ENCODE data around the gene CYB561D2.
"Not testable (repeated sequence)": the region's sequence is repeated elsewhere in the genome, so short reads cannot be mapped to it uniquely, and the experiment has no call there.

CYB561D2 gene, protein sequence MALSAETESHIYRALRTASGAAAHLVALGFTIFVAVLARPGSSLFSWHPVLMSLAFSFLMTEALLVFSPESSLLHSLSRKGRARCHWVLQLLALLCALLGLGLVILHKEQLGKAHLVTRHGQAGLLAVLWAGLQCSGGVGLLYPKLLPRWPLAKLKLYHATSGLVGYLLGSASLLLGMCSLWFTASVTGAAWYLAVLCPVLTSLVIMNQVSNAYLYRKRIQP

GRCh38 chr3:50350527-50351322 lies at the start of gene CYB561D2, which contains the start of gene NPRL2:
Gene CYB561D2 (plus strand): TSS chr3:50350862. CDS start chr3:50351434, 572 bp downstream.
Gene NPRL2 (minus strand): TSS chr3:50350775. CDS start chr3:50350652, 123 bp downstream.
- DNase-seq: peak; percentile 96
- in situ Hi-C loops (cut with MboI; ENCODE audit: low pct_unique_long_range_greater_than_20kb, low sequenced_read_pairs): no loop called here

DNA sequence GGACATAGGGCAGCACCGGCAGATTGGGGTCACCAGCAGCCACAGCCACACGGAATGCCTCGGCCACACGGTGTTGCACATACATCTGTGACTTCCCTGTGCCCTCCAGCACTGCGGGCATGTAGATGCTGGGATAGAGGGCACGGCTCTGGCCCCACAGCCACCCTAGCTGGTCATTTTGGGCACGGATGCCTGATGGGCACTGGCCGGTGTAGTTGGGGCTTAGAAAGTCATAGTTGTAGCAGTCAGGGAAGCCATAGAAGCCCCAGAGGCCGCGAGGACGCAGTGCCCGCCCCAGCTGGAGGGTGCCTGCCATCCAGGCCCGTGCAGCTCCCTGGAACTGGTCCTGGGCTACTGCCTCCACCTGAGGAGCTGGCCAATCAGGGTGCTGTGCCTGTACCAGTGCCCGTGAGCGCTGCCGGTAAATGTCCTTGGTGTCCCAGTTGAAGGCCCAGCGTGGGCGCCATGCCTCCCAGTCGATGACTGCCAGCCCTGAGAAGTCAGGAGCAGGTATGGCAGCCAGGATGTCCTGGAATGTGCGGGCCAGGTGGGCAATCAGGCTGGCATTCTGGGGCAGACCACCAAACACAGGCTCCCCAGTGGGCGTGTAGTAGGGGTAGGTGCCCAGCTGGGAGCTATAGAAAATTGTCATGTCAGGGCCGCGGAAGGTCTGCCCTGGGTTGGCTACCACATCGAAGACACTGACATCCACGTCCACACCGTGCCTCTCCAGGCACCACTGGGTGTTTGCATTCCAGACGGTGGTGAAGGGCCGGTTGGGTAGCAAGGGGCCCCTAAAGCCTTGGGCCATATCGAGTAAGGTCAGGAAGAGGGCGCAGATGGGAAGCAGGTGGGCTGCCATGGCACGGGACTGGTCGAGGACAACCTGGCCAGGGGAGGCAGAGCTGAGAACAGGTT lies 48.3 kb upstream of the CYB561D2 start:
- no peak for DNase-seq
- in situ Hi-C loops (cut with MboI; ENCODE audit: low pct_unique_long_range_greater_than_20kb, low sequenced_read_pairs): no loop called here

DNA sequence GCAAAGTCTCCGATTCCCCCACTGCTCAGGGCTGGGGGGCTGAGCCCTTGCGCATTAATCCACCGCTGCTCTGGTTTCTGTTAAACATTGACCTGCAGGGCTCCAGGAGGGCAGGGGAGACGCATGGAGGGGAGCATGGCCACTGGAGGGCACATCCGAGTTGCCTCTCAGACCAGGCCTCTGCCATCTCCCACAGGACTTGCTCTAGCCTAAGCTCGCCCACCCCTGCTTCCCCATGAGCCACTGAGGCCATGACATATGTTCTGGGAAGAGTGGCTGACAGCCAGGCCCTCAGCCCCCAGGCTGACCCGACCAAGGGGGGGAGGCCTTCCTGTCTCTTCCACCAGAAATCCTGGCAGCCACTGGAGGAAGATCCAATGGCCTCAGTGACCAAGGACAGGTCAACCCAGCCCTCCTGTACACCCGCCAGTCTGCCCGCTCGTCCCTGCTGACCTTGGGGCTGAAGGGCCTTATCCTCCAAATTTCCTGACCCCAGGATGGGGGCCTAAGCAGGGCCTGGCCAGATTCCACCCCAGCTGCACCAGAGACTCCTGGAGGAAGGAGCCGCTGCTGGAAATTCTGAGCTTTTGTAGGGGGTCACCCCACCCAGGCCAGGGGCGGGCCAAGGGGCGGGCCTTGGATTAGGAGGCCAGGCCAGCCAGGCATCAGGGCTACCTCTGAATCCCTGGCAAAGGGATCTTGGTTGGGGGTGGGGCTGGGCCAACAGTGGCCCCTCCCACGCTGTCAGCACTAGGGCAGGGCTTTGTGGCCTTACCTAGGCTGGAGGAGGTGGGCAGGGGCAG lies 47.4 kb upstream of the CYB561D2 start, which contains the start of gene HYAL1:
HYAL1 (minus strand) TSS at position 562 of the 803 bp plus-strand sequence. CDS start 618 bp downstream, outside the sequence.
- DNase-seq: no peak
- in situ Hi-C loops (cut with MboI; ENCODE audit: low pct_unique_long_range_greater_than_20kb, low sequenced_read_pairs): no loop called here

- no peak for DNase-seq
- in situ Hi-C loops (cut with MboI; ENCODE audit: low pct_unique_long_range_greater_than_20kb, low sequenced_read_pairs): no loop called here
Measured at GRCh38 chr3:50304601-50305000, 46.1 kb upstream of the CYB561D2 start.

DNA sequence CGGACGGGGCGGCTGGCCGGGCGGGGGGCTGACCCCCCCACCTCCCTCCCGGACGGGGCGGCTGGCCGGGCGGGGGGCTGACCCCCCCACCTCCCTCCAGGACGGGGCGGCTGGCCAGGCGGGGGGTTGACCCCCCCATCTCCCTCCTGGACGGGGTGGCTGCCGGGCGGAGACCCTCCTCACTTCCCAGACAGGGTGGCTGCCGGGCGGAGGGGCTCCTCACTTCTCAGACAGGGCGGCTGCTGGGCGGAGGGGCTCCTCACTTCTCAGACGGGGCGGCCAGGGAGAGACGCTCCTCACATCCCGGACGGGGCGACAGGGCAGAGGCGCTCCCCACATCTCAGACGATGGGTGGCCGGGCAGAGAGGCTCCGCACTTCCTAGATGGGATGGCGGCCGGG lies 38.6 kb upstream of the CYB561D2 start:
- DNase-seq; in situ Hi-C loops (cut with MboI; ENCODE audit: low pct_unique_long_range_greater_than_20kb, low sequenced_read_pairs): not testable (repeated sequence)

DNA sequence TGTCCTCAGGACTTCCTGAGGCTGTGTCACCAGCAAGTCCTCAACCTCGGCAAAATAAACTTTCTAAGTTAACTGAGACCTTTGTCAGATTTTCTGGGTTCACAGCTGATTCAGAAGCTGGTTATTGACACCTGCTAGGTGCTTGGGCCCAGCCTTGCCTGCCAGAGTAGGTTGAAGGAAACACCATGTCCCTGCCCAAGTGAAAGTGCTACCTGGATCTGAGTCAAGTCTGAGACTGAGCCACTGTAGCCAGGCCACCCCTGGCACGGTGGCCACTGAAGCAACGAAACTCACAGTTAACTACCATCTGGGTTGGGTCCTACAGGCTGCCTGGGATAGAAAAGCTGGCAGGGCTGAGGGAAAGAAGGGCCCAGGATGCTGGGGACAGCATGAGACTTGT lies 36.3 kb upstream of the CYB561D2 start:
- in situ Hi-C loops (cut with MboI; ENCODE audit: low pct_unique_long_range_greater_than_20kb, low sequenced_read_pairs): no loop called here
- DNase-seq: no peak

GRCh38 chr3:50314816-50315215 lies 35.8 kb upstream of the CYB561D2 start:
- in situ Hi-C loops (cut with MboI; ENCODE audit: low pct_unique_long_range_greater_than_20kb, low sequenced_read_pairs): no loop called here
- DNase-seq: no peak

DNA sequence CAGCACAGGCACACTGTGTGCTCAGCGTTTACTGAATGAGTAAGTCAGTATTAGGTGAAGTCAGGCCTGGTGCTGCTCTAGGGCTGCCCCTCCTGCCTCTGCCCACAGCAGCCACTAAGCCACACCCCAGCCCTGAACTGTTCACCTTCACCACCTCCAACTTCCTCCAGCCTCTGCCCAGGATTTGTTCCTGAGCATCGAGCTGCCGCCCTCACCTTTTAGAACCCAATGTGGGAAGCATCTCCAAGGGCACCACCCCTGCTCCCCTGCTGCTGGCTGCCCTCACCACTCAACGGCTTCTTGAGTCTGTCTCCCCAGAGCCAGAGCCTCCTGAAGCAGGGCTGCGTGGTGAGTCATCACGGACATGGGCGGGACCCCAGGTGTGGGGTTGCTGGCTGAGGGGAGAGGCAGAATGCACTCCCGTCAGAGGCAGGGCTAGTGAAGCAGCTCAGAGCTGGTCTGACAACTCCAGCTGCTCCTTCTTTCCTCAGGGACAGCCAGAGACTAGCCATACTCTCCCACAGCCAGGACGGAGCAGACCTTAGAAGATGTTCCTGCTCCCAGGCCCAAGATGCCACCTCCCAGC lies 33.9 kb upstream of the CYB561D2 start:
- DNase-seq: no peak
- in situ Hi-C loops (cut with MboI; ENCODE audit: low pct_unique_long_range_greater_than_20kb, low sequenced_read_pairs): no loop called here

GRCh38 chr3:50317300-50317699 lies 33.4 kb upstream of the CYB561D2 start:
- no peak for DNase-seq
- in situ Hi-C loops (cut with MboI; ENCODE audit: low pct_unique_long_range_greater_than_20kb, low sequenced_read_pairs): no loop called here

DNA sequence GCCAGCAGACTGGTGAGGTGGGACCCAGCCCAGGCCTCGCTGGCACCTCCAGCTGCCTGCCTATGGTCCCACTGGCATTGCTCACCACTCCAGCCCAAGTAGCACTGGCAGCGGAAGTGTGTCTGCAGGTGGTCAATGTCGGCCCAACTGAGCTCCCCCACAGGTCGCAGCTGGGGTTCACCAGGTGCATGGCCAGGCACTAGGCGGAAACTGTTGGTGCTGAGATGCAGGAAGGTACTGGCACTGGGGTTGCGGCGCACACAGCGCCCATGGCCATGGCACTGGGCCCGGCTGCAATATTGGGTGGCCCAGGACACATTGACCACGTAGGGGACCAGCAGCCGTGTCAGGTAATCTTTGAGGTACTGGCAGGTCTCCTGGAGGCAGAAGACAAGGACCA lies 32.5 kb upstream of the CYB561D2 start:
- in situ Hi-C loops (cut with MboI; ENCODE audit: low pct_unique_long_range_greater_than_20kb, low sequenced_read_pairs): no loop called here

DNA sequence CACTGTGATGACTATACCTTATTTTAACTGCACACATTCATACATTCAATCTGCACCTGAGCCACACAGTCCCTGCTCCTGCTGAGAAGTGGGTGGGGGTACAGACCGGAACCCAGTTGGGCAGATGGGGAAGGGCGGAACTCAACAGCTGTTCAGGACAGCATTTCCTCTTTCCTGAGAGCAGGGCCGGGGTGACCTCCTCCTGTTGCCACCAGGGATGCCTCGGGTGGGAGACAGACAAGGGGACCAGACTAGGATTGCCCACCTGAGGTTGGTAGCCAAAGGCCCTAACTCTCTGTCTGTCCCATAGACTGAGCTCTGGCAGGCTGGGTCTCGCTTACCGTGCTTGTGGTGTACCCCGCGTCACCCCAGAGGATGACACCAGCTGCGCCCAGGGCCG lies 32.0 kb upstream of the CYB561D2 start:
- in situ Hi-C loops (cut with MboI; ENCODE audit: low pct_unique_long_range_greater_than_20kb, low sequenced_read_pairs): no loop called here
- DNase-seq: no peak

More for the DNA sequence above, 32.5 kb upstream of the CYB561D2 start:
- no peak for DNase-seq

GRCh38 chr3:50319181-50319893 lies 31.3 kb upstream of the CYB561D2 start:
- in situ Hi-C loops (cut with MboI; ENCODE audit: low pct_unique_long_range_greater_than_20kb, low sequenced_read_pairs): no loop called here

GRCh38 chr3:50319894-50320625 lies 30.6 kb upstream of the CYB561D2 start:
- in situ Hi-C loops (cut with MboI; ENCODE audit: low pct_unique_long_range_greater_than_20kb, low sequenced_read_pairs): no loop called here
- DNase-seq: no peak

More at GRCh38 chr3:50319181-50319893, 31.3 kb upstream of the CYB561D2 start:
- no peak for DNase-seq

- DNase-seq: peak; percentile 69
- in situ Hi-C loops (cut with MboI; ENCODE audit: low pct_unique_long_range_greater_than_20kb, low sequenced_read_pairs): no loop called here
Measured at GRCh38 chr3:50320853-50321335, 29.8 kb upstream of the CYB561D2 start.

- in situ Hi-C loops (cut with MboI; ENCODE audit: low pct_unique_long_range_greater_than_20kb, low sequenced_read_pairs): no loop called here
- peak; percentile 89 for DNase-seq
Measured at GRCh38 chr3:50321336-50322114, 29.1 kb upstream of the CYB561D2 start.

- no peak for DNase-seq
- in situ Hi-C loops (cut with MboI; ENCODE audit: low pct_unique_long_range_greater_than_20kb, low sequenced_read_pairs): no loop called here
Measured at GRCh38 chr3:50322115-50322385, 28.6 kb upstream of the CYB561D2 start.

Measured in KBM-7 (cell line).